Measurements from ENCODE around the gene SSNA1.

The SSNA1 gene, protein sequence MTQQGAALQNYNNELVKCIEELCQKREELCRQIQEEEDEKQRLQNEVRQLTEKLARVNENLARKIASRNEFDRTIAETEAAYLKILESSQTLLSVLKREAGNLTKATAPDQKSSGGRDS

DNA sequence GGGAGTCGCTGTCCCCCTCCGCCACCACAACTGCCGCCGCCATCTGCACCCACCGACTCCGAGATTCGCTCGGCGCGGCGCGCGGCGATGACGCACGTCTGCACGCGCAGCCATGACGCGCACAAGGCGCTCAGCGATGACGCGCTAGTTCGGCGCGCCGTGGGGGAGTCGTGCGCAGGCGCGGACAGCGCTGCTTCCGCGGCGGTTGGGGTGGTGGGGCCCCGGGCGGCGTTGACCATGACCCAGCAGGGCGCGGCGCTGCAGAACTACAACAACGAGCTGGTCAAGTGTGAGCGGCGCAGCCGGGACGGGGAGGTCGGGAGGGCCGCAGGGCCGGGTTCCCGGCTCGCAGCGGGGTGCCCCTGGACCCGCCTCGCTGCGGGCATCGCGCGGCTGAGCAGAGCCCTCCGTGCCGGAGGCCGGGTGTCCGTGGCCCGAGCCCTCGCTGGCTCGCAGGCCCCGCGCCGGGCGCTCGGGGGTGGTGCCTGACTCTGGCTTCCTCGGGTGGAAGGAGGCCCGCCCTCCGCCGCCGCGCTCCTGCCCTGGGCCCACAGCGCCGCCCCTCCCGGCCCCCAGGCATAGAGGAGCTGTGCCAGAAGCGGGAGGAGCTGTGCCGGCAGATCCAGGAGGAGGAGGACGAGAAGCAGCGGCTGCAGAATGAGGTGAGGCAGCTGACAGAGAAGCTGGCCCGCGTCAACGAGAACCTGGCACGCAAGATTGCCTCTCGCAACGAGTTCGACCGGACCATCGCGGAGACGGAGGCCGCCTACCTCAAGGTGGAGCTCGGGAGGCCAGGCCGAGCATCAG is at the start of gene SSNA1, which contains the start of gene ANAPC2:
SSNA1 (plus strand) TSS at position 187 of the 807 bp plus-strand sequence; CDS start at position 238, 51 bp downstream.
ANAPC2 (minus strand) TSS at position 71 of the 807 bp plus-strand sequence; CDS start at position 43, 28 bp downstream.
- peak; percentile 98 for DNase-seq (ENCODE audit: low read depth, low spot score)

DNA sequence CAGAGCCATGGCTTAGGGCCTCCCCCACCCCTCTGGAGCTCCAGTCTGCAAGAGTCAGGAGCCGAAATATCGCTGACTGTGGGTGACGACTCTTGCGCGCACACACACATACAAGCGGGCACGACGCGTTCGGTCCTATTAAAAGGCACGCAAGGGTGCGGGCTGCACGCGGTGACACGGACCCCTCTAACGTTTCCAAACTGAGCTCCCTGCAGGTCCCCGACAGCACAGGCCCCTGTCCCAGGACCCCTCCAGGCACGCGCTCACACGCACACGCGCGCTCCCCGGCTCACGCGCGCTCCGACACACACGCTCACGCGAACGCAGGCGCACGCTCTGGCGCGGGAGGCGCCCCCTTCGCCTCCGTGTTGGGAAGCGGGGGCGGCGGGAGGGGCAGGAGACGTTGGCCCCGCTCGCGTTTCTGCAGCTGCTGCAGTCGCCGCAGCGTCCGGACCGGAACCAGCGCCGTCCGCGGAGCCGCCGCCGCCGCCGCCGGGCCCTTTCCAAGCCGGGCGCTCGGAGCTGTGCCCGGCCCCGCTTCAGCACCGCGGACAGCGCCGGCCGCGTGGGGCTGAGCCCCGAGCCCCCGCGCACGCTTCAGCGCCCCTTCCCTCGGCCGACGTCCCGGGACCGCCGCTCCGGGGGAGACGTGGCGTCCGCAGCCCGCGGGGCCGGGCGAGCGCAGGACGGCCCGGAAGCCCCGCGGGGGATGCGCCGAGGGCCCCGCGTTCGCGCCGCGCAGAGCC is 49.6 kb upstream of the SSNA1 start, which contains the start of gene GRIN1:
GRIN1 (plus strand) TSS at position 433 of the 746 bp plus-strand sequence. CDS start 333 bp downstream, outside the sequence.
- DNase-seq (ENCODE audit: low read depth, low spot score) = peak; percentile 78

DNA sequence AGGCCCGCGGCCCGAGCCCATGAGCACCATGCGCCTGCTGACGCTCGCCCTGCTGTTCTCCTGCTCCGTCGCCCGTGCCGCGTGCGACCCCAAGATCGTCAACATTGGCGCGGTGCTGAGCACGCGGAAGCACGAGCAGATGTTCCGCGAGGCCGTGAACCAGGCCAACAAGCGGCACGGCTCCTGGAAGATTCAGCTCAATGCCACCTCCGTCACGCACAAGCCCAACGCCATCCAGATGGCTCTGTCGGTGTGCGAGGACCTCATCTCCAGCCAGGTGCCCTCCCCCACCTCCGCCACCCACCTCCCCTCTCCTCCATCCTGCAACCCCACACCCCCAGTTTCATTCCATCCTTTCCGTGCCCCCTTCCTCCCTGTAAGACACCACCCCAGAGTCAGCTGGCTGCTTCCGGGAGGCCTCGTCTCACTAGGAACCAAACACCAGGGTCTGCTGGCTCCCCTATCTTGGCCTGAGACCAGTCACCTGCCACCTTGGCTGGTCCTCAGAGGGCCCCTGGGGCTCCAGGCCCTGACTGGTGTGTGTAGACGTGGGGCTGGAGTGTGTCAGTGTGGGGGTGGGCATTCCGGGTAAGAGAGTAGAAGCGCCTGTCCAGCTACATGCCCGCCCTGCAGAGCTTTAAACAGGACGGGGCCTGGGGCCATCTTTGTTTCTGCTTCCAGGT is 48.9 kb upstream of the SSNA1 start:
- no peak for DNase-seq (ENCODE audit: low read depth, low spot score)

- DNase-seq (ENCODE audit: low read depth, low spot score) = no peak
Observed at GRCh38 chr9:137140151-137141012, 48.1 kb upstream of the SSNA1 start.

DNA sequence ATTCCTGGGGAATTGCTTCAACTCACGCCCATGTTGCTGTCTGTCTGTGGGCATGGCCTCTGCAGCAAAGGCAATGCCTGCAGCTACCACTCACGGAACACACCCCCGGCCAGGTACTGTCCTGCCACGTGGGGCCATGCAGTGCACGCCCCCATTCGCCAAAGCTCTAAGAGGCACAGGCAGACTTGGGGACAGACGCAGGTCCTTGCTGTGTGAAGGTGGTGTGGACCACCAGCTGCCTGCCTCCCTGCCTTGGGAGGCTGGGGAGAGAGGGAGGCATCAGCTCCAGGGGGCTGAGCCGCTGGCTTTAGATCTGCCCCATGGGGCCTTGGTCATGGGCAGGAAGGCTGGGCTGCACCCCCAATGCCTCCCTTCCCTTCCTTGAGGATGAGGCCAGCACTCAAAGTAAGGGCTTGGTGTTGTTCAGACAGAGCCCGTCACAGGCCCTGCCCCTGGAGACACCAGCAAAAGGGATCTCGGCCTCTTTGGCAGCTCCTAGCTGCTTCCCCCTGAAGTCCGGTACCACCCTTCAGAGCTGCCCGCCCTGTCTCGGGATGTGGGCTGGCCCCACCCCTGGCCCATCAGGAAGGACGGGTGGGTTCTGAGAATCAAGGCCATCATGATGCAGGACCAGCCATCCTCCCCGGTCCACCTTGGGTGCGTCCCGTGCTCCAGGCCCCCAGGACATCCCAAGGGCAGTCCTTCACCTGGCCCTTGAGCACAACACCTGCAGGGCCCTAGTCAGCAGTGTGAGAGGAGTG is 47.2 kb upstream of the SSNA1 start:
- DNase-seq (ENCODE audit: low read depth, low spot score) = no peak

DNA sequence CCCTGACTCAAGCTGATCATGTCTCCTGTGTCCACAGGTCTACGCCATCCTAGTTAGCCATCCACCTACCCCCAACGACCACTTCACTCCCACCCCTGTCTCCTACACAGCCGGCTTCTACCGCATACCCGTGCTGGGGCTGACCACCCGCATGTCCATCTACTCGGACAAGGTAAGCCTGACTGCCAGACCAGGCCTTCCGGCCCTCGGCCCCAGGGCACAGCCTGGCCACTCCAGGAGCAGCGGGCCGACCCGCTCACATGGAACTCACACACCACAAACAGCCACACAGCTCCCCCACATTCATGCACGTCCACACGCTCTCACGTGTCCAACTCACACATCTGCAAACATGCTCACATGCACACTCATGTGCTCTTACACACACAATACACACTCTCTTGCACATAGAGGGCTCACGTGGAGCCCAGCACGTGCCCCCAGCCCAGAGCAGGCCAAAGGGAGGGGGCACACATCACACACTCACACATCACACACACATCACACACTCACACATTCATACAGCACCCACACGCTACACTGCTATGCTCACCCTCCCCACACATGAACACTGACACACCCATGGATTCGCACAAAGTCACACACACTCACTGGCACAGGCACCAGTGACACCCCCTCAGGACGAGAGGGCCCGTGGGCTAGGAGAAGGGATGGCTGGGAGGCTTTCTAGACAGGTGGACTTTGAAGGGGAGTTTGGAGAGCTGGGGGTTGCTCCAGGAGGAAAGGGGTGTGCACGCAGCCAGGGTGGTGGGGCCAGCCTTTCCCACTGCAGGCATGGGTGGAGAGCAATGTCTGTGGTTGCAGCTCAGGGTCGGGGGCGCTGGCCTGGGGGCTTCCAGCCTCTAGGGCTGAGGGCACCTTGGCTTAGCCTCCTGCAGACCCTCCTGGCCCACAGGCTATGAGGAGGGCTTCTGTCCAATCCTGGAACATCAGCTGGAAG is 46.2 kb upstream of the SSNA1 start:
- no peak for DNase-seq (ENCODE audit: low read depth, low spot score)

DNA sequence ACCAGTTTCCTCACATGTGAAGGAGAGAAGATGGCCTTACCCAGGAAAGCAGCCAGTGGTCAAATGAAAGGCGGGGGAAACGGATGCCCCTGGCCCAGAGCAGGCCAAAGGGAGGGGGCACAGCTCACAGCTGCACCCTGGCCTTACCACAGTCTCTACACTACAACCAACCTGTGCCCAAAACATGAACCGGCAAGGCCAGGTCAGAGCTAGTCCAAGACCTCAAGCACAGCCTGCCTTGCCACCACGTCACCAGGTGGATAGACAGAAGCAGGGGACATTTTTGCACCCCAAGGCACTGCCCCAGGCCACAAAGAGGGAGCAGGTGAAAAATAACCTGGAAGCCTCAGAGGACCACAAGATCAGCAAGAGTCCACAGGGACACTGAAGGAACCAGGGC is 45.0 kb upstream of the SSNA1 start:
- no peak for DNase-seq (ENCODE audit: low read depth, low spot score)

DNA sequence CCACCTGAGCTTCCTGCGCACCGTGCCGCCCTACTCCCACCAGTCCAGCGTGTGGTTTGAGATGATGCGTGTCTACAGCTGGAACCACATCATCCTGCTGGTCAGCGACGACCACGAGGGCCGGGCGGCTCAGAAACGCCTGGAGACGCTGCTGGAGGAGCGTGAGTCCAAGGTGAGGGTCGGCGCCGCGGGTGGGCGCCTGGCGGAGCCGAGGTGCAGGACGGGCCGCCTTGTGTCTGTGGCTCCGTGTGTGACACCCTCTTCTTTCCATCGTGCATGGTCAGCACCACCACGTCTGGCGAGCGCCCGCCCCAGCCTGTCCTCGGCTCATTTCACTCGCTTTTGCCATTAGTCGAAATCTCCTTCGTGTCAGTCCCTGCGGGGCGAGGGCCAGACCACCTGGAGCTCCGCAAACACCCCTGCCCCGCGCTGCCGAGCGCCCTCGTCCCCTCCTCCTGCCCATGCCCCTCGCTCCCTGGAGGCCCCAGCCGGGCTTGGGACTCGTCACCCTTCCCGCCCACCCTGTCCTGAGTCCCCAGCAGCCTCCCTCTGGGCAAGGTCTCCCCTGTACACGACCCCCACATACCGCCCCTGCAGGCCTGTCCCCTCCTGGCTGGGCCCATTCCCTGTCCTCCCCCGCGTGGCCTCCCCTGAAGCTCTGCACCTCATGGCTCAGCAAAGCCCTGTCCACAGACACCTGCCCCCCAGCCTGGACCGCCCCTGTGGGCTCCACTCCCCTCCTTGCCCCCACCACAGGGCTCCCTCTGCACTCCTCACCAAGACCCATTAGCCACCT is 42.5 kb upstream of the SSNA1 start:
- no peak for DNase-seq (ENCODE audit: low read depth, low spot score)

DNA sequence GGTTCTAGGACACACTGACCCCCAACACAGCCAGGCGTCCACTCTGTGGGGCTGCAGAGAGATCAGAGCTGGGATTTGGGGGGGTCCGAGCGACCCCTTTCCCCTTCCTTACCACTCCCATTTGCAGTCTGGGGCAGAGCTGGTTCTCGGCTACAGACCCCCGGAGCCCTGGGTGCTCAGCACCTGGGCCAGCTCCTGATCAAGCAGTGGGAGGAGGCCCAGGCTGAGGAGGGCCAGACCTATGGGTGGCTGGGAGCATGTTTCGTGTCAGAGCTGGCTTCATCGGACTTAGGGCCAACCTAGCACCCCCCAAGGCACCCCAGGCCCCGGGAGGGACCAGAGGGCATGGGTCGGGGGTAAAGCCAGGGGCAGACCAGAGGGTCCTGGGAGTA is 42.0 kb upstream of the SSNA1 start:
- DNase-seq (ENCODE audit: low read depth, low spot score) = no peak

- DNase-seq (ENCODE audit: low read depth, low spot score) = no peak
Observed at GRCh38 chr9:137147091-137147792, 41.2 kb upstream of the SSNA1 start.

DNA sequence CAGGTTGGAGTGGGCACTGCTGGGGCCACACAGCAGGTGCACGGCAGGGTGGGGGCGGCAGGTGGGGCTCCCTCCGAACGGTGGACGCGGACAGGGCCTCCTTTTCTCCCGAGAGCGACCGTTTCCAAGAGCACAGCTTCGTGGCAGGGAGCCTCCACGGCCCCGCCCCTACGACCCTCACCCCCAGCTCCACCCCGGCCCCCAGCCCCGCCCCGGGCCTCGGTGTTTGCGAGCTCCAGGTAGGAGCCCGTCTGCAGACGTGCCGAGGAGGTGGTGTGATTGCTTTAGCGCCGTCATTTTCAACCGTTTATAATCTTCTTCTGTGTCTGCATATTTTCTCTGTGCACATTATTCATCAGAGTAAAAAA is 40.7 kb upstream of the SSNA1 start:
- no peak for DNase-seq (ENCODE audit: low read depth, low spot score)

- no peak for DNase-seq (ENCODE audit: low read depth, low spot score)
Observed at GRCh38 chr9:137148242-137148641, 40.2 kb upstream of the SSNA1 start.

GRCh38 chr9:137148661-137149060 is 39.8 kb upstream of the SSNA1 start:
- DNase-seq (ENCODE audit: low read depth, low spot score) = no peak

DNA sequence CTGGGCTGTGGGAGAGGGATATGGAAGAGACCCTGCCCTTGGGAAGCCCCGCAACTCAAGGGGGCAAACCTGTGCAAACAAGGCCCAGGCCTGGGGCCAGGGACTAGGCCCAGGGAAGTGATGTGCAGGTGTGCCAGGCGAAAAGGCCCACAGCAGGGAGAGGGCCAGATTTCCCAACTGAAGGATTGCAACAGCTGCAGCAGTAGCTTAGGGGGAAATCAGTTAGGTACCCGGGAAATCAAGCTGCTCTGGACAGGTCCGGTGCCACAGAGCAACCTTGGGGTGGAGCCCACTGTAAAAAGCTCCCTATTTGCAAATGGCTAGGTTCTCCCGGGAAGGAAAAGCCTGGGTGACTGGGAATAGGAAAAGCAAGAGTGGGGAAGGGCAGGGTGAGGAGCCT is 39.1 kb upstream of the SSNA1 start:
- DNase-seq (ENCODE audit: low read depth, low spot score) = no peak

DNA sequence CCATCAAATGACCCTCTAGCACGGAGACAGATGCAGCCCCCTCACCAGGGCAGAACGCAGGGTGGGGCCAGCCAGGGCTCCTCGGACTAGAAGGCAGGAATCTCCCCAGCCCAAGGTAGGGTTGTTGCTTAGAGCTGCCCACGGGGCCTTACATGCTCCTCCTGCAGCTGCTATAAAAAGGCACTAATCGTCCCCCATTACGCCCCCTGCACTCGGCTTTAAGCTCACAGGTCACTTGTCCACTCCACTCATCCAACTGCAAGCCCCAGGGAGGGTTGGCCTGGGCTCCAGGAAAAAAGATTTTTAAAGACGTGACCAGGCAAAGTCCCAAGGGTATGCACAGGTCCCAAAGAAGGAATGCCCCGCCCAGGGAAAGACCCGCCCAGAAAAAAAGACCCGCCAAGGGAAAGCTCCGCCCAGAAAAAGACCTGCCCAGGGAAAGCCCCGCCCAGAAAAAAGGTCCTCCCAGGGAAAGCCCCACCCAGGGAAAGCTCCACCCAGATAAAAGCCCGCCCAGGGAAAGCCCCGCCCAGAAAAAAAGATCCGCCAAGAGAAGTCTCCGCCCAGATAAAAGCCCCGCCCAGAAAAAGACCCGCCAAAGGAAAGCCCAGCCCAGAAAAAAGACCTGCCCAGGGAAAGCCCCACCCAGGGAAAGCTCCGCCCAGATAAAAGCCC is 38.4 kb upstream of the SSNA1 start:
- DNase-seq (ENCODE audit: low read depth, low spot score) = no peak

GRCh38 chr9:137150617-137151457 is 37.6 kb upstream of the SSNA1 start:
- no peak for DNase-seq (ENCODE audit: low read depth, low spot score)
